C4-2B (cell line): ENCODE measurements around the gene INHBE.

Source experiments
- H3K27ac ChIP-seq: fragments of 450-650 bp; 2 replicates; pipeline ENCODE4 v1.5.1; 2017
- ZFX ChIP-seq: fragments of 450-650 bp; IDR thresholded peaks from 2 replicates; pipeline ENCODE4 v1.6.1; 2017
- TF ChIP-seq, protein P1 (sequence below): fragments of 450-650 bp; conservative IDR thresholded peaks from 2 replicates; pipeline ENCODE4 v1.5.1; 2017; ENCODE audit warnings: mild to moderate bottlenecking

Gene INHBE

DNA sequence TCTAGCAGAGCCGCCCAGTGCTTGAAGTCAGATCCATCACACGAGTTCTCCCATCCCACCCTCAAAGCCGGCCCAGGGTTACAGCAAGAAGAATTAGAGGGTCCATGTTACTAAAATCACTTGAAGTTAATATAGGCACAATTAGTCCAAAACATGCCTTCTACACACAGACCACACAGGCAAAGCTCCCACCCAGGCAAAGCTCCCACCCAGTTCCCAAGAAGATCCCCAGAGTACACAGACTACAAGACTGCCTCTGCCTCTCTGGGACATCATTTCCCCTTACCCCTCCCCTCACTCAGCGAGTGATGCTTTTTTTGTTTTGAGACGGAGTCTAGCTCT, 7.8 kb downstream of the INHBE start:
- peak overlapping the region; percentile 24; the same call in 1 of the 2 replicates for H3K27ac ChIP-seq

DNA sequence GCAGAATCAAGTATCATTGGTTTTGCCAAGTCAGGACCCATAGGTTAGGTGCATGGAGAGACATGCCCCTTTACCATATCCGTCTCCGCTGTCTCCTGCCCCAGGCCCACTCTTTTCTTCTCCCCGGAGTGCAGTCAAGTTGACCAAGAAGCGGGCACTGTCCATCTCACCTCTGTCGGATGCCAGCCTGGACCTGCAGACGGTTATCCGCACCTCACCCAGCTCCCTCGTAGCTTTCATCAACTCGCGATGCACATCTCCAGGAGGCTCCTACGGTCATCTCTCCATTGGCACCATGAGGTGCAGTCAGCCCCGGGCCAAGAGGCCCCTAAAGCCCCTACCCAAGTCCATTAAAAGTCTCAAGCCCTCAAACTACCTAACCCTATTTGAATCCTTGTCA, 9.5 kb downstream of the INHBE start:
- no peak for TF ChIP-seq ZFX
- TF ChIP-seq, protein P1, sequence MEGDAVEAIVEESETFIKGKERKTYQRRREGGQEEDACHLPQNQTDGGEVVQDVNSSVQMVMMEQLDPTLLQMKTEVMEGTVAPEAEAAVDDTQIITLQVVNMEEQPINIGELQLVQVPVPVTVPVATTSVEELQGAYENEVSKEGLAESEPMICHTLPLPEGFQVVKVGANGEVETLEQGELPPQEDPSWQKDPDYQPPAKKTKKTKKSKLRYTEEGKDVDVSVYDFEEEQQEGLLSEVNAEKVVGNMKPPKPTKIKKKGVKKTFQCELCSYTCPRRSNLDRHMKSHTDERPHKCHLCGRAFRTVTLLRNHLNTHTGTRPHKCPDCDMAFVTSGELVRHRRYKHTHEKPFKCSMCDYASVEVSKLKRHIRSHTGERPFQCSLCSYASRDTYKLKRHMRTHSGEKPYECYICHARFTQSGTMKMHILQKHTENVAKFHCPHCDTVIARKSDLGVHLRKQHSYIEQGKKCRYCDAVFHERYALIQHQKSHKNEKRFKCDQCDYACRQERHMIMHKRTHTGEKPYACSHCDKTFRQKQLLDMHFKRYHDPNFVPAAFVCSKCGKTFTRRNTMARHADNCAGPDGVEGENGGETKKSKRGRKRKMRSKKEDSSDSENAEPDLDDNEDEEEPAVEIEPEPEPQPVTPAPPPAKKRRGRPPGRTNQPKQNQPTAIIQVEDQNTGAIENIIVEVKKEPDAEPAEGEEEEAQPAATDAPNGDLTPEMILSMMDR = no peak
- no peak overlapping the region for H3K27ac ChIP-seq

More for the DNA sequence above, 7.8 kb downstream of the INHBE start:
- TF ChIP-seq, protein P1 = no peak; the same call in none of the 2 replicates
- TF ChIP-seq ZFX = no peak

DNA sequence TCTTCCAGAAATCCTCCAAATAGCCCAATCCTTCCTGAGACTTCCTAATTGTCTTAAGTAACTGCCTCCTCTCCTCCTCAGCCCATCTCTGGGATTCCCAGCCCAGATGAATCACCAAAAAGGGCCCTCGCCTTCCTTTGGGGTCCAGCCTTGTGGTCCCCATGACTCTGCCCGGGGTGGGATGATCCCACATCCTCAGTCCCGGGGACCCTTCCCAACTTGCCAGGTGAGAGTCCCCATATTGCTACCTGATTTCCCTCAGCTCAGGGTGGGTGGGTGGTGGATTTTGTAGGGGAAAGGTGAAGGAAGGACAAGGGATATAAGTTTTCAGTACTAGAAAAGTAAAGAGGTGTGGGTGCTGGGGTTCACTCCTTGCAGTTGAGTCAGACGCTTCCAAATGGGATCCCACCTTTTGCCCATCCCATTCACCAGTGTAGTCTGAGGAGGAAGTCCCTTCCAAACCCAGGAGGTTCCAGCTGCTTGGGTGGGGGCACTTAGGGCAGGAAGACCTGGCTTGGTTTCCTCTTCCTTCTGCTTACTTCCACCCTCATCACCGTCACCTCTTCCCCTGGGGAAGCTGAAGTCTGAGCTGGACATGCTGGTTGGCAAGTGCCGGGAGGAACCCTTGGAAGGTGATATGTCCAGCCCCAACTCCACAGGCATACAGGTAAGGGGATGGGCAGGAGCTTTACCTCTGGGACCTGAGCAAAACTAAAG, 10.1 kb downstream of the INHBE start:
- TF ChIP-seq, protein P1 = no peak
- H3K27ac ChIP-seq = no peak overlapping the region

DNA sequence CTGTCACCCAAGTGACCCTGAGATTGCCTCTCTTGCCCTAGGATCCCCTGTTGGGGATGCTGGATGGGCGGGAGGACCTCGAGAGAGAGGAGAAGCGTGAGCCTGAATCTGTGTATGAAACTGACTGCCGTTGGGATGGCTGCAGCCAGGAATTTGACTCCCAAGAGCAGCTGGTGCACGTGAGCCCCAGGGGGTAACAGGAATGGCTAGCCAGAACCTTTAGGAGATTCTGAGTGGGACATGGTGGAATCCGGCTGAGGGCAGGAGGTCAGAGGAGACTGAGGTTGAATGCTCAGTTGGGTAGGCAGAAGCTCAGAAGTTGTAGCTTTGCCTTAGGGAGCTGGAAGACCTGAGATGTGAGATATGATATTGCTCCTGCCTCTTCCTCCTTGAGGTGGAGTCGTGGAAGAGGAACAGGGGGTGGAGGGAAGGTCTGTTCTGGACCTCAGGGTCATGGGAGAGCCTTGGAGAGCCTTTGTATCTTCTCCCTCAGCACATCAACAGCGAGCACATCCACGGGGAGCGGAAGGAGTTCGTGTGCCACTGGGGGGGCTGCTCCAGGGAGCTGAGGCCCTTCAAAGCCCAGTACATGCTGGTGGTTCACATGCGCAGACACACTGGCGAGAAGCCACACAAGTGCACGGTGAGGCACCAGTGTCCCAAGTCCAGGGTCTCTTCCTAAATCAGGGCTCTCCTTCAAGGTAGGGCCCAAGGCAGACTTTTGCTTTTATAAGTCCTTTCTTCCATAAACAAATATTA, 10.8 kb downstream of the INHBE start:
- TF ChIP-seq, protein P1 = no peak
- TF ChIP-seq ZFX = no peak
- no peak overlapping the region for H3K27ac ChIP-seq

DNA sequence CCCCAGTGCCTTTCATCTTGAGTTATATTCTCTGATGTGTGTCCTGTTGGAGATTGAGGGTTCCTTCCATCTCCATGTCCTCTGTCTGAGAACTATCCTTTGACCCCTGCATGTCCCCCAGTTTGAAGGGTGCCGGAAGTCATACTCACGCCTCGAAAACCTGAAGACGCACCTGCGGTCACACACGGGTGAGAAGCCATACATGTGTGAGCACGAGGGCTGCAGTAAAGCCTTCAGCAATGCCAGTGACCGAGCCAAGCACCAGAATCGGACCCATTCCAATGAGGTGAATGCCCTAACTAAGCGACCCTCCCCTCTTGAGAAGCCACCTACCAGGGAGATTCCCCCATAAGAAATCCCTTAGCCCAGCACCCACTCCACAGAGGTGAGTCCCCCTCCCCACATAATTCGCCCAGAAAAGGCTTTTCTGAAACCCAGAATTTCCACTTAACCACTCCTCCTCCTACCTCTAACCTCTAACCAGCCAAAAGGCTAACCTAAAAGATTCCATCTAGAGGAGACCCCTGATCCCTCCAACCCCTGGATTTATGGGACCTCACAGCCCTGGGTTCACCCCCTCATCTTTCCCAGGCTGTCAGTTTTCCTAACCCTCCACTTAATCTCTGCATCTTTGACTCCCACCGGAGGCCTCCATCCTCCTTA, 12.2 kb downstream of the INHBE start:
- no peak overlapping the region for H3K27ac ChIP-seq
- TF ChIP-seq, protein P1 = no peak
- no peak for TF ChIP-seq ZFX

DNA sequence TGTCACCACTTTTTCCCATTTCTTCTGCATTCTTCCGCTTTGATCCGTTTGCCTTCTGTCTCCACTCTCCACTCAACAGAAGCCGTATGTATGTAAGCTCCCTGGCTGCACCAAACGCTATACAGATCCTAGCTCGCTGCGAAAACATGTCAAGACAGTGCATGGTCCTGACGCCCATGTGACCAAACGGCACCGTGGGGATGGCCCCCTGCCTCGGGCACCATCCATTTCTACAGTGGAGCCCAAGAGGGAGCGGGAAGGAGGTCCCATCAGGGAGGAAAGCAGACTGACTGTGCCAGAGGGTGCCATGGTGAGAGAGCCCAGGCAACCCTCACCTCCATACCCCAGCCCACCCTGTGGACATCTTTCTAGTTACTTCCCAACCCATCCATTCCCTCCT, 12.8 kb downstream of the INHBE start:
- no peak overlapping the region for H3K27ac ChIP-seq
- no peak for TF ChIP-seq ZFX
- TF ChIP-seq, protein P1 = no peak
